Ovary (tissue), 3 donors: Measurements from ENCODE around the gene FALEC.

ENCODE experiments used
- EP300 ChIP-seq: sonication (generic); formaldehyde crosslinking; IDR thresholded peaks from one replicate; pipeline ENCODE4 v1.6.1; 2017; ENCODE audit warnings: antibody characterized with exemption
- POLR2A ChIP-seq: fragments of 450-650 bp; IDR thresholded peaks from one replicate; pipeline ENCODE4 v1.6.1; 2017; ENCODE audit warnings: antibody characterized with exemption, mild to moderate bottlenecking, moderate library complexity
- TF ChIP-seq, protein P1 (sequence below), 3 donors: fragments of 450-650 bp in 2 of 3; fragments of 200-600 bp in 1 of 3; IDR thresholded peaks; one replicate each; pipeline versions ENCODE4 v1.5.1 to v1.8.0; 2016 to 2022; ENCODE audit warnings: antibody characterized with exemption in 3 of 3, mild to moderate bottlenecking in 1 of 3
- donor health status: DM: no; HTN: no; CAD: no.

DNA sequence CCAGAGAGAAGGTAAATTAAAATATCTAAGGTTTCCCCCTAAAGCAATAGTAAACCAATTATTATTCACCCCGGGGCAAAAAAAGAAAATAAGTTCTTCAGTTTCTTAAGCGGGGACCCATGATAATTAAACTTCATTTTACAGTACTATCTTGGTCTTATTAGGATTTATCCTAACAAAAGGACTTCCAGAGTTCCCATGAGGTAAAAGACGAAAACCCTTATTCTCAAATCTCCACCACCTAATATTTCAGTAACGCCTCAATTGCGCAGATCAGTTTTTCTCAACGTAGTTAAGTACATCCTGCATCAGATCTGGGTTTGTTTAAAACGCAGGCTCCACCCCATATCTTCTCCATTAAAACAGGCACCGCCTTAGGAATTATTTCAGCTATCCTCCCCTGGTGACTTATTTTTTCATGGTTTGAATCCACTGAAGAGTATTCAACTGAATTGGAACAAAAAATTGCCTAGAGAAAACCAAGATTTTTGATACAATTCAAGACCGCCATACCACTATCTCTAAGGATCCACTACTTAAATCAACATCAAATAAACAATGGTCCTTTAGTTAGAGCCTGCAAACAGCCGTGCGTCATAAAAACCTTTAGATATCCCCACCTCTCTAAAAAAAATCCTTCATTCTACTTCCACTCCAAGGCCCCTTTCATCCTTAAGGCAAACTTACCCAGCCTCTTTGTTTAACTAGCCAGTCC, 62.2 kb downstream of the FALEC start:
- TF ChIP-seq, protein P1, sequence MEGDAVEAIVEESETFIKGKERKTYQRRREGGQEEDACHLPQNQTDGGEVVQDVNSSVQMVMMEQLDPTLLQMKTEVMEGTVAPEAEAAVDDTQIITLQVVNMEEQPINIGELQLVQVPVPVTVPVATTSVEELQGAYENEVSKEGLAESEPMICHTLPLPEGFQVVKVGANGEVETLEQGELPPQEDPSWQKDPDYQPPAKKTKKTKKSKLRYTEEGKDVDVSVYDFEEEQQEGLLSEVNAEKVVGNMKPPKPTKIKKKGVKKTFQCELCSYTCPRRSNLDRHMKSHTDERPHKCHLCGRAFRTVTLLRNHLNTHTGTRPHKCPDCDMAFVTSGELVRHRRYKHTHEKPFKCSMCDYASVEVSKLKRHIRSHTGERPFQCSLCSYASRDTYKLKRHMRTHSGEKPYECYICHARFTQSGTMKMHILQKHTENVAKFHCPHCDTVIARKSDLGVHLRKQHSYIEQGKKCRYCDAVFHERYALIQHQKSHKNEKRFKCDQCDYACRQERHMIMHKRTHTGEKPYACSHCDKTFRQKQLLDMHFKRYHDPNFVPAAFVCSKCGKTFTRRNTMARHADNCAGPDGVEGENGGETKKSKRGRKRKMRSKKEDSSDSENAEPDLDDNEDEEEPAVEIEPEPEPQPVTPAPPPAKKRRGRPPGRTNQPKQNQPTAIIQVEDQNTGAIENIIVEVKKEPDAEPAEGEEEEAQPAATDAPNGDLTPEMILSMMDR (IDR thresholded peaks at IDR 0.05) = no peak
- TF ChIP-seq POLR2A = no peak
- TF ChIP-seq EP300 = no peak
